KMS-11 (cell line): ENCODE measurements around the gene CPED1.

Experiments used
- H2AFZ ChIP-seq: fragments of 200-600 bp; sonication (generic); 2 replicates; pipeline ENCODE4 v1.6.1; 2016; ENCODE audit warnings: antibody characterized with exemption, mixed run types, low read depth
- H3K27ac ChIP-seq: fragments of 200-600 bp; sonication (generic); 2 replicates; pipeline ENCODE4 v1.6.1; 2016; ENCODE audit warnings: mild to moderate bottlenecking, mixed run types
- H3K27me3 ChIP-seq: fragments of 200-600 bp; sonication (generic); 2 replicates; pipeline ENCODE4 v1.6.1; 2017; ENCODE audit warnings: mild to moderate bottlenecking, low read depth, mixed run types, moderate library complexity; ENCODE audit not compliant: insufficient read depth
- H3K36me3 ChIP-seq: fragments of 200-600 bp; sonication (generic); 2 replicates; pipeline ENCODE4 v1.6.1; 2017; ENCODE audit warnings: mild to moderate bottlenecking, mixed run types; ENCODE audit not compliant: insufficient read depth
- H3K4me1 ChIP-seq: fragments of 200-600 bp; sonication (generic); 2 replicates; pipeline ENCODE4 v1.6.1; 2016; ENCODE audit warnings: mild to moderate bottlenecking, low read depth, mixed run types; ENCODE audit not compliant: poor library complexity, severe bottlenecking
- H3K4me2 ChIP-seq: fragments of 200-600 bp; sonication (generic); 2 replicates; pipeline ENCODE4 v1.7.0; 2016; ENCODE audit warnings: mild to moderate bottlenecking, mixed run types
- H3K4me3 ChIP-seq: fragments of 200-600 bp; sonication (generic); IDR thresholded peaks from 2 replicates; pipeline ENCODE4 v1.6.1; 2017; ENCODE audit warnings: low read depth, low read length, mixed read lengths; ENCODE audit not compliant: insufficient read depth
- H3K79me2 ChIP-seq: fragments of 200-600 bp; sonication (generic); 2 replicates; pipeline ENCODE4 v1.6.1; 2016; ENCODE audit warnings: low read depth, mixed run types; ENCODE audit not compliant: insufficient read depth
- H3K9ac ChIP-seq: fragments of 200-600 bp; sonication (generic); 2 replicates; pipeline ENCODE4 v1.6.1; 2016; ENCODE audit warnings: mild to moderate bottlenecking, mixed run types
- H4K20me1 ChIP-seq: fragments of 200-600 bp; sonication (generic); 2 replicates; pipeline ENCODE4 v1.6.1; 2016; ENCODE audit warnings: mild to moderate bottlenecking, mixed run types; ENCODE audit not compliant: insufficient read depth
- CTCF ChIP-seq: fragments of 200-600 bp; sonication (generic); conservative IDR thresholded peaks from 2 replicates; pipeline ENCODE4 v1.6.1; 2017; ENCODE audit warnings: low read depth, mild to moderate bottlenecking, antibody characterized with exemption, low read length, moderate library complexity, mixed read lengths

CPED1 gene

DNA sequence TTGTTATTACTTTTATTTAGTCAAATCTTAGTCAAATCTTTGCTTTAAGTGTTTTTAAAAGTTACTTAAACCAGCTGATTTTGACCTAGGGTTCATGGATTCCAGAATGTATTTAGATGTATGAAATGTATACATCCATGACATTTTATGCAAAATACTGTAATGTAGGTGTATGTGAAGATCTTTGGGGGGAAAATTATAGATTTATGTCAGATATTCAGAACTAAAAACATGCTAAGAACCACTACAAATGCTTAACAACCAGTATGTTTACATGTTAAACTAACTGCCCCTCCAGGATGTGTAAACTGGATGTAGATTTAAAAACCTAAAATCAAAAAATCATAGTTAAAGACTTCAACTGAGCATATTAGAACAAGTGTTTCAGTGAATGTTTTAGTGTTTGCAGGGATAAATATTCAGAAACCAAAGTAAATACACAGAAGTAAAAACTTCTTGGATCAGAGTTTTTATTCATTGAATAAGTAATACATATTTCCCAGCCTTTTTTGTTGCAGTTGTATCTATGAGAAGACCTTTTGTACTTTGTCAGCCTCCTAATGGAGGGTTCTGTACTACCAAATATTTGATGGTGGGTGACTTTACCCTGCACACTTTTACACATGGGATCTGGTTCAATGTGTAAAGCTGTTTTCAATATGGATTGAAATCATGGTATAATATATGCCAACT lies 3.9 kb downstream of the CPED1 start:
- no peaks in the 10 kb centered on the region for H3K36me3 ChIP-seq
- H3K27me3 ChIP-seq = no peaks in the 10 kb centered on the region; the same call in 1 of the 2 replicates
- no peak overlapping the region for H3K27ac ChIP-seq
- H3K4me3 ChIP-seq = no peak overlapping the region
- H2AFZ ChIP-seq = no peak overlapping the region
- no peaks in the 10 kb centered on the region for H3K79me2 ChIP-seq
- H3K4me1 ChIP-seq = peaks cover 87% of the 10 kb centered on the region
- H3K9ac ChIP-seq = no peak overlapping the region
- no peaks in the 10 kb centered on the region for H4K20me1 ChIP-seq
- no peak for TF ChIP-seq CTCF
- peak overlapping the region; percentile 86; the same call in 1 of the 2 replicates for H3K4me2 ChIP-seq

GRCh38 chr7:120992965-120993494 lies 4.5 kb downstream of the CPED1 start:
- H3K4me3 ChIP-seq = no peak overlapping the region
- peaks cover 92% of the 10 kb centered on the region for H3K4me1 ChIP-seq
- H3K27ac ChIP-seq = no peak overlapping the region

DNA sequence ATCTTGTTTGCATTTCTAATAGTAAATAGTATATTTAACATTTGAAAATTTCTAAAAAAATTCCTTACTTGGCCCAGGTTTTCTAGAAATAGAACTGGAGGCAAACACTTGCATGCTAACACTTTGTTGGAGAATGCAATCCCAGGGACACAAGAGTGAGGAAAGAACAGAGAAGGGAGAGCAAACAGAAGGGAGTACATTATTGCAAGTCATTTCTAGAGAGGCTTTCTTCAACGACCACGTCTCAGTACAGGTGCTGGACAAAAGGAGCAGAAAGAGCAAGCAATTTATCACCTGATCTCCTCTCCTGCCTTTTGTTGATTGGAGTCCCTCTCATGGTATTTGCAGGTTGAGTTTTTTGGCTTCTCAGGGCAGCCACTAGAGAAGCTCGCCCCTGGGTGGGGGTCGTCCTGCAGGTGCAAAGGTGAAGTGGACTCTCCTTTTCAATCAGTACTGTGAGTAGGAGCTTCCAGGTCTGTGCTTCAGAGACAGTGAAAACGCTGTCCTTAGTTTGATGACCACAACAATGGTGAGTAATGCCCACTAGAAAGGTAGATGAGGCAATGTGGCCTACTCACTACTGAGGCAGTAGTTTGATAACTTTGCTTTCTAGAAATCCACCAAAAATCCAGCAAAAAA lies 5.2 kb downstream of the CPED1 start:
- Histone ChIP-seq H3K79me2 (no peaks in the 10 kb centered on the region), H3K27me3 (no peaks in the 10 kb centered on the region; the same call in 1 of the 2 replicates), H3K4me2 (no peak overlapping the region), H2AFZ (no peak overlapping the region), H3K27ac (no peak overlapping the region), H3K36me3 (no peaks in the 10 kb centered on the region), H4K20me1 (no peaks in the 10 kb centered on the region), H3K9ac (no peak overlapping the region), H3K4me3 (no peak overlapping the region), H3K4me1 (peaks cover 94% of the 10 kb centered on the region)
- TF ChIP-seq CTCF = no peak

More at GRCh38 chr7:120992965-120993494, 4.5 kb downstream of the CPED1 start:
- Histone ChIP-seq H2AFZ (no peak overlapping the region), H3K9ac (no peak overlapping the region), H3K79me2 (no peaks in the 10 kb centered on the region), H3K36me3 (no peaks in the 10 kb centered on the region), H3K4me2 (no peak overlapping the region), H4K20me1 (no peaks in the 10 kb centered on the region), H3K27me3 (no peaks in the 10 kb centered on the region; the same call in 1 of the 2 replicates)
- no peak for TF ChIP-seq CTCF

- Histone ChIP-seq H3K79me2 (no peaks in the 10 kb centered on the region), H3K4me1 (peaks cover 95% of the 10 kb centered on the region), H3K27me3 (no peaks in the 10 kb centered on the region), H3K27ac (no peak overlapping the region), H2AFZ (no peak overlapping the region), H3K4me3 (no peak overlapping the region), H3K4me2 (peak overlapping the region; percentile 53; the same call in 1 of the 2 replicates), H4K20me1 (no peaks in the 10 kb centered on the region), H3K36me3 (no peaks in the 10 kb centered on the region), H3K9ac (no peak overlapping the region)
- TF ChIP-seq CTCF = no peak
Measured at GRCh38 chr7:120994512-120995410, 6.2 kb downstream of the CPED1 start.
